DOHH2 (cell line): ENCODE data around the gene DHTKD1.

ENCODE experiments used
- H3F3A ChIP-seq: fragments of 200-600 bp; sonication (generic), shearing (Covaris generic); 2 replicates; pipeline ENCODE4 v1.6.0; 2016; ENCODE audit warnings: antibody characterized with exemption, mild to moderate bottlenecking; ENCODE audit not compliant: control insufficient read depth, insufficient read depth
- H3K27ac ChIP-seq: fragments of 200-600 bp; sonication (generic); 2 replicates; pipeline ENCODE4 v1.5.1; 2014; ENCODE audit warnings: low read depth, mild to moderate bottlenecking, low read length, moderate library complexity
- H3K27me3 ChIP-seq: fragments of 200-600 bp; sonication (generic); 2 replicates; pipeline ENCODE4 v1.6.1; 2014; ENCODE audit warnings: mild to moderate bottlenecking, low read length, mixed read lengths; ENCODE audit not compliant: control insufficient read depth
- H3K36me3 ChIP-seq: fragments of 200-600 bp; sonication (generic); 2 replicates; pipeline ENCODE4 v1.6.1; 2014; ENCODE audit warnings: mild to moderate bottlenecking, low read length, moderate library complexity, mixed read lengths; ENCODE audit not compliant: control insufficient read depth
- H3K4me1 ChIP-seq: fragments of 200-600 bp; sonication (generic); 2 replicates; pipeline ENCODE4 v1.6.1; 2014; ENCODE audit warnings: mild to moderate bottlenecking, low read length, mixed read lengths; ENCODE audit not compliant: control insufficient read depth
- H3K4me2 ChIP-seq: fragments of 200-600 bp; sonication (generic); 2 replicates; pipeline ENCODE4 v1.6.0; 2014; ENCODE audit warnings: mild to moderate bottlenecking, low read length, moderate library complexity
- H3K4me3 ChIP-seq: fragments of 200-600 bp; sonication (generic); 2 replicates; pipeline ENCODE4 v1.5.1; 2014; ENCODE audit warnings: mild to moderate bottlenecking, low read length, mixed read lengths
- H3K79me2 ChIP-seq: fragments of 200-600 bp; sonication (generic); 2 replicates; pipeline ENCODE4 v1.6.1; 2014; ENCODE audit warnings: mild to moderate bottlenecking, low read length, mixed read lengths; ENCODE audit not compliant: control insufficient read depth
- H3K9me2 ChIP-seq: fragments of 200-600 bp; sonication (generic); replicated peaks from 2 replicates; pipeline ENCODE4 v1.6.1; 2014; ENCODE audit warnings: mild to moderate bottlenecking, low read length, mixed read lengths; ENCODE audit not compliant: control insufficient read depth
- H3K9me3 ChIP-seq: fragments of 200-600 bp; sonication (generic); 2 replicates; pipeline ENCODE4 v1.6.1; 2014; ENCODE audit warnings: antibody characterized with exemption, low read length, mixed read lengths; ENCODE audit not compliant: control insufficient read depth, insufficient read depth
- H4K20me1 ChIP-seq: fragments of 200-600 bp; sonication (generic); 2 replicates; pipeline ENCODE4 v1.6.0; 2014; ENCODE audit warnings: low read depth, mild to moderate bottlenecking, antibody characterized with exemption, low read length, moderate library complexity; ENCODE audit not compliant: control insufficient read depth, insufficient read depth
- EZH2phosphoT487 ChIP-seq: fragments of 200-600 bp; sonication (generic); IDR thresholded peaks from 2 replicates; pipeline ENCODE4 v1.6.1; 2017; ENCODE audit warnings: borderline replicate concordance, mild to moderate bottlenecking, antibody characterized with exemption, low read length, moderate library complexity, mixed read lengths
- TF ChIP-seq, protein P1 (sequence below): fragments of 200-600 bp; sonication (generic); IDR thresholded peaks from one replicate; pipeline ENCODE4 v1.5.1; 2014; ENCODE audit warnings: antibody characterized with exemption, mild to moderate bottlenecking, low read depth, low read length; ENCODE audit not compliant: poor library complexity, severe bottlenecking

DHTKD1 gene

DNA sequence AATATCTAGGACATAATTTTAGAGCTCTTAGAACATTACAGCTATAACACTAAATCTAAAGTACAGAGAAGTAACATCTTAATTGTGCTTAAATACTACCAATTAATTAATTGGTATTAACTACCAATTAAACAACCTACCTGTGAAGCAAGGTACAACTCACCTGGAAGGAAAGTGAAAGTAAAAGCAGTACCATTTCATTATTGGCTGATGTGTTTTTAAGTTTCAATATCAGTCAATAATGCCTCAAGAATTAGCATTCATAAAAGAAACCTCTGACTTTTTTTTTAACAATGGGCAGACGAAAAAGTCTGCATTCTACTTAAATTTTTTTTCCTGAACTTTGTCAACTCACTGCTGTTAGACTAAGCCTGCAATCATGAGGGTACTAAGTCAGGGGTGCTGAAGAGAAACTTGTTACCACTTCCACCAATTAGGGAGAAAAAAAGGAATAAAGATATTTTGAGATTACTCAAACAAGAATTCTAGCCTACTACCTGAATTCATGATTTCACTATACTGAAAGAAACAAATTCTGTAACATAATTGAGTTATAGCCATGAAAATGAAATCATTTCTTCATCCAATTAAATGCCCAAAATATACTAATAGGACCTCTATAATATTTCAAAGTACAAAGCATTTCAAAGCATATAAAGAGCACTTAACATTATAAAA, 46.0 kb upstream of the DHTKD1 start:
- peaks cover 3% of the 10 kb centered on the region; the same call in 1 of the 2 replicates for H4K20me1 ChIP-seq
- H3K4me3 ChIP-seq, result no peak overlapping the region
- H3K36me3 ChIP-seq, result peaks cover 51% of the 10 kb centered on the region

DNA sequence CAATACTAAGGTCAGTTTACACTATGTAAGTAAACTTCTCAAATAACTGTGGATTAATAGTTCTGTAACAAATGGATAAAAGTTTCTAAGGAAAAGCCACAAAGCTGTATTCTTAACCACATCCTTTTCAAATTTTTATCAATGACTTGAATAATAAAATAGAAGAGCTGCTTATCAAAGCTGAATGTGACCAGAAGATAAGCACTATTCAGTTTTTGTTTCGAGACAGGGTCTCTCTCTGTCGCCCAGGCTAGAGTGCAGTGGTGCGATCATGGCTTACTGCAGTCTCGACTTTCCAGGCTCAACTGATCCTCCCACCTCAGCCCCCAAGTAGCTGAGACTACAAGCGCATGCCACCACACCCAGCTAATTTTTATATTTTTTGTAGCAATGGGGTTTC, 43.2 kb upstream of the DHTKD1 start:
- TF ChIP-seq, protein P1, sequence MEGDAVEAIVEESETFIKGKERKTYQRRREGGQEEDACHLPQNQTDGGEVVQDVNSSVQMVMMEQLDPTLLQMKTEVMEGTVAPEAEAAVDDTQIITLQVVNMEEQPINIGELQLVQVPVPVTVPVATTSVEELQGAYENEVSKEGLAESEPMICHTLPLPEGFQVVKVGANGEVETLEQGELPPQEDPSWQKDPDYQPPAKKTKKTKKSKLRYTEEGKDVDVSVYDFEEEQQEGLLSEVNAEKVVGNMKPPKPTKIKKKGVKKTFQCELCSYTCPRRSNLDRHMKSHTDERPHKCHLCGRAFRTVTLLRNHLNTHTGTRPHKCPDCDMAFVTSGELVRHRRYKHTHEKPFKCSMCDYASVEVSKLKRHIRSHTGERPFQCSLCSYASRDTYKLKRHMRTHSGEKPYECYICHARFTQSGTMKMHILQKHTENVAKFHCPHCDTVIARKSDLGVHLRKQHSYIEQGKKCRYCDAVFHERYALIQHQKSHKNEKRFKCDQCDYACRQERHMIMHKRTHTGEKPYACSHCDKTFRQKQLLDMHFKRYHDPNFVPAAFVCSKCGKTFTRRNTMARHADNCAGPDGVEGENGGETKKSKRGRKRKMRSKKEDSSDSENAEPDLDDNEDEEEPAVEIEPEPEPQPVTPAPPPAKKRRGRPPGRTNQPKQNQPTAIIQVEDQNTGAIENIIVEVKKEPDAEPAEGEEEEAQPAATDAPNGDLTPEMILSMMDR, result no peak
- TF ChIP-seq EZH2phosphoT487, result no peak
- Histone ChIP-seq H3K4me3 (no peak overlapping the region), H3K79me2 (peaks cover 96% of the 10 kb centered on the region), H3K4me2 (no peak overlapping the region), H3K9me2 (no peaks in the 10 kb centered on the region), H3K36me3 (peaks cover 65% of the 10 kb centered on the region), H3K27ac (no peak overlapping the region), H3K9me3 (no peaks in the 10 kb centered on the region), H3K27me3 (no peaks in the 10 kb centered on the region), H3F3A (no peaks in the 10 kb centered on the region), H3K4me1 (peaks cover 10% of the 10 kb centered on the region), H4K20me1 (peaks cover 3% of the 10 kb centered on the region)

More for the DNA sequence above, 46.0 kb upstream of the DHTKD1 start:
- Histone ChIP-seq H3K4me2 (peak overlapping the region; percentile 17; the same call in 1 of the 2 replicates), H3F3A (no peaks in the 10 kb centered on the region), H3K27ac (no peak overlapping the region), H3K9me3 (no peaks in the 10 kb centered on the region), H3K27me3 (no peaks in the 10 kb centered on the region), H3K9me2 (no peaks in the 10 kb centered on the region), H3K79me2 (peaks cover 95% of the 10 kb centered on the region), H3K4me1 (peaks cover 10% of the 10 kb centered on the region)
- no peak for TF ChIP-seq EZH2phosphoT487

DNA sequence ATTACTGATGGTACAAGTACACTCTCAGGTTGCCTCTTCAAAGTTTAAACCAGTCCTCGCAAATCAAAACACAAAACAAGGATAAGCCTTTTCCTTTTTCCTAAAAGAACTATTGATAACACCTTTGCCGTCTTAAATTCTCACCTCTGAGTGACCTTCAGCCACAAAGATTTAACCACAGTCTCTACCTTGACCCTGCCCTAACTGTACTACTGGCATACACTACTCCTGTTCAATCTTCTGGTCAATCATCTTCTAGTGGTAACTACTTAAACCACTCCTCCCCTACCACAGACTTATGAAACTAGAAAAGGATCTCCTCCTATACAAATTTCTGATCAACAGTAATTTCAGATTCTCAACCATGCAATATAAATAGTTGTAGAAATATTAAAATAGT, 41.2 kb upstream of the DHTKD1 start:
- Histone ChIP-seq H4K20me1 (peaks cover 3% of the 10 kb centered on the region), H3K9me2 (no peaks in the 10 kb centered on the region), H3F3A (0 out of 2 replicates have a peak, but pooled peaks cover 2% of the 10 kb centered on the region), H3K4me3 (no peak overlapping the region), H3K9me3 (no peaks in the 10 kb centered on the region), H3K36me3 (peaks cover 65% of the 10 kb centered on the region), H3K4me1 (peaks cover 6% of the 10 kb centered on the region), H3K79me2 (peaks cover 91% of the 10 kb centered on the region), H3K27ac (no peak overlapping the region), H3K4me2 (no peak overlapping the region), H3K27me3 (no peaks in the 10 kb centered on the region)
- TF ChIP-seq, protein P1, result no peak
- TF ChIP-seq EZH2phosphoT487, result no peak

DNA sequence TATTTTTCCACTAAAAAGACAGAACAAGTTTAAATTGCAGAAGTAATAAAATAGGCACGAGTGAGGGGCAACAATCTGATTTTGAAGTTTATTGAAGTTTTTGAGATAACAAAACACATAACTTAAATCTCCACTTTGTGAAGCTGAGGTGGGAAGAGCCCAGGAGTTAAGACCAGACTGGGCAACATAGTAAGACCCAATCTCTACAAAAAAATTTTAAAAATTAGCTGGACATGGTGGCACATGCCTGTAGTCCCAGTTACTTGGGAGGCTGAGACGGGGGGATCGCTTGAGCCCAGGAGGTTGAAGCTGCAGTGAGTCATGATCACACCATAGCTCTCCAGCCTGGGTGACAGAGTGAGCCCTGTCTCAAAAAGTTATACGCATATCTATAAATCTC, 37.4 kb upstream of the DHTKD1 start:
- Histone ChIP-seq H3K36me3 (peaks cover 78% of the 10 kb centered on the region), H4K20me1 (no peaks in the 10 kb centered on the region; the same call in 1 of the 2 replicates), H3K4me3 (no peak overlapping the region), H3K4me2 (no peak overlapping the region), H3K27ac (no peak overlapping the region), H3K27me3 (no peaks in the 10 kb centered on the region), H3K9me2 (no peaks in the 10 kb centered on the region), H3F3A (peaks cover 14% of the 10 kb centered on the region; the same call in 1 of the 2 replicates), H3K4me1 (no peaks in the 10 kb centered on the region), H3K79me2 (peaks cover 89% of the 10 kb centered on the region), H3K9me3 (no peaks in the 10 kb centered on the region)
- no peak for TF ChIP-seq EZH2phosphoT487
- TF ChIP-seq, protein P1, result no peak
